Measurements from ENCODE around the gene TCHHL1.

DNA sequence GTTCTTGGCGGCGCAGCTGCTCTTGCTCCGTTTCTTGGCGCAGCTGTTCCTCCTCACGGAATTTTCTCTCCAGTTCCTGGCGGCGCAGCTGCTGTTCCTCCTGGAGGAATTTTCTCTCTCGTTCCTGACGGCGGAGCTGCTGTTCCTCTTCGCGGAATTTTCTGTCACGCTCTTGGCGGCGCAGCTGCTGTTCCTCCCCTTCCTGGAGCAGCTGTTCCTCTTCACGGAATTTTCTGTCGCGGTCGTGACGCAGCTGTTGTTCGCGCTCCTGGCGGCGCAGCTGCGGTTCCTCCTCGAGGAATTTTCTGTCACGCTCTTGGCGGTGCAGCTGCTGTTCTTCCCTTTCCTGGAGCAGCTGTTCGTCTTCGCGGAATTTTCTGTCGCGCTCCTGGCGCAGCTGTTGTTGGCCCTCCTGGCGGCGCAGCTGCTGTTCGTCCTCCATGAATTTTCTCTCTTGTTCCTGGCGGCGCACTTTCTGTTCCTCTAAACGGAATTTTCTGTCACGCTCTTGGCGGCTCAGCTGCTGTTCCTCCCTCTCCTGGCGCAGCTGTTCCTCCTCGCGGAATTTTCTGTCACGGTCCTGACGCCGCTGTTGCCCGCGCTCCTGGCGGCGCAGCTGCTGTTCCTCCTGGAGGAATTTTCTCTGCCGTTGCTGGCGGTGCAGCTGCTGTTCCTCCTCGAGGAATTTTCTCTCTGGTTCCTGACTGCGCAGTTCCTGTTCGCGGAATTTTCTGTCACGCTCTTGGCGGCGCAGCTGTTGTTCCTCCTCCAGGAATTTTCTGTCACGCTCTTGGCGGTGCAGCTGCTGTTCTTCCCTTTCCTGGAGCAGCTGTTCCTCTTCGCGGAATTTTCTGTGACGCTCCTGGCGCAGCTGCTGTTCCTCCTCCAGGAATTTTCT lies 19.4 kb upstream of the TCHHL1 start:
- TF ChIP-seq, protein P1, sequence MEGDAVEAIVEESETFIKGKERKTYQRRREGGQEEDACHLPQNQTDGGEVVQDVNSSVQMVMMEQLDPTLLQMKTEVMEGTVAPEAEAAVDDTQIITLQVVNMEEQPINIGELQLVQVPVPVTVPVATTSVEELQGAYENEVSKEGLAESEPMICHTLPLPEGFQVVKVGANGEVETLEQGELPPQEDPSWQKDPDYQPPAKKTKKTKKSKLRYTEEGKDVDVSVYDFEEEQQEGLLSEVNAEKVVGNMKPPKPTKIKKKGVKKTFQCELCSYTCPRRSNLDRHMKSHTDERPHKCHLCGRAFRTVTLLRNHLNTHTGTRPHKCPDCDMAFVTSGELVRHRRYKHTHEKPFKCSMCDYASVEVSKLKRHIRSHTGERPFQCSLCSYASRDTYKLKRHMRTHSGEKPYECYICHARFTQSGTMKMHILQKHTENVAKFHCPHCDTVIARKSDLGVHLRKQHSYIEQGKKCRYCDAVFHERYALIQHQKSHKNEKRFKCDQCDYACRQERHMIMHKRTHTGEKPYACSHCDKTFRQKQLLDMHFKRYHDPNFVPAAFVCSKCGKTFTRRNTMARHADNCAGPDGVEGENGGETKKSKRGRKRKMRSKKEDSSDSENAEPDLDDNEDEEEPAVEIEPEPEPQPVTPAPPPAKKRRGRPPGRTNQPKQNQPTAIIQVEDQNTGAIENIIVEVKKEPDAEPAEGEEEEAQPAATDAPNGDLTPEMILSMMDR (IDR thresholded peaks at IDR 0.05) = peak in 2 of 12 donors; percentile 3
- no peak for TF ChIP-seq POLR2A (IDR thresholded peaks at IDR 0.05)

Data from heart left ventricle (tissue), 13 donors.